Activated naive CD8-positive, alpha-beta T cell treated with anti-CD3 and anti-CD28 coated beads, Interleukin-2, amount 10 ng/mL, durations not matched to agents 7 days and 5 days (primary cell): Measurements from ENCODE around the gene DAZL. TPM values are rescaled to one million over a fixed set of nuclear protein-coding genes. Genes with fewer than 3 reads are reported as not detected.

Experiments used
- ATAC-seq: fragments of 150-1000 bp; cut with Tn5 transposase; one replicate; pipeline ENCODE4 v1.10.0; 2021; ENCODE audit warnings: low read depth, moderate library complexity
- POLR2A ChIA-PET: fragments of 350-600 bp; sonication (Branson Sonifier 250); formaldehyde crosslinking; loops from one replicate; lab custom pipeline; 2021; ENCODE audit warnings: antibody characterized with exemption; lab: Charles Lee
- DNase-seq: peaks from one replicate; pipeline ENCODE4 v3.0.0; 2021
- H3K27ac Mint-ChIP-seq: one replicate; pipeline ENCODE4 v1.8.0; 2022; ENCODE audit warnings: mild to moderate bottlenecking, mixed read lengths
- H3K27me3 Mint-ChIP-seq: one replicate; pipeline ENCODE4 v1.8.0; 2022; ENCODE audit warnings: mild to moderate bottlenecking, moderate library complexity, mixed read lengths
- H3K36me3 Mint-ChIP-seq: one replicate; pipeline ENCODE4 v1.8.0; 2021; ENCODE audit warnings: mild to moderate bottlenecking, mixed read lengths
- H3K4me1 Mint-ChIP-seq: one replicate; pipeline ENCODE4 v1.8.0; 2021; ENCODE audit warnings: mixed read lengths
- H3K4me3 Mint-ChIP-seq: one replicate; pipeline ENCODE4 v1.8.0; 2022; ENCODE audit warnings: mild to moderate bottlenecking, moderate library complexity, mixed read lengths
- H3K9me3 Mint-ChIP-seq: one replicate; pipeline ENCODE4 v1.8.0; 2021; ENCODE audit warnings: mixed read lengths
- total RNA-seq, 2 experiments: library from RNA; stranded (reverse); gene quantifications; one replicate each; pipeline ENCODE4 v1.2.3, GENCODE V29; 2021

Gene DAZL
- total RNA-seq, 2 experiments from 2014 or later: not detected

DNA sequence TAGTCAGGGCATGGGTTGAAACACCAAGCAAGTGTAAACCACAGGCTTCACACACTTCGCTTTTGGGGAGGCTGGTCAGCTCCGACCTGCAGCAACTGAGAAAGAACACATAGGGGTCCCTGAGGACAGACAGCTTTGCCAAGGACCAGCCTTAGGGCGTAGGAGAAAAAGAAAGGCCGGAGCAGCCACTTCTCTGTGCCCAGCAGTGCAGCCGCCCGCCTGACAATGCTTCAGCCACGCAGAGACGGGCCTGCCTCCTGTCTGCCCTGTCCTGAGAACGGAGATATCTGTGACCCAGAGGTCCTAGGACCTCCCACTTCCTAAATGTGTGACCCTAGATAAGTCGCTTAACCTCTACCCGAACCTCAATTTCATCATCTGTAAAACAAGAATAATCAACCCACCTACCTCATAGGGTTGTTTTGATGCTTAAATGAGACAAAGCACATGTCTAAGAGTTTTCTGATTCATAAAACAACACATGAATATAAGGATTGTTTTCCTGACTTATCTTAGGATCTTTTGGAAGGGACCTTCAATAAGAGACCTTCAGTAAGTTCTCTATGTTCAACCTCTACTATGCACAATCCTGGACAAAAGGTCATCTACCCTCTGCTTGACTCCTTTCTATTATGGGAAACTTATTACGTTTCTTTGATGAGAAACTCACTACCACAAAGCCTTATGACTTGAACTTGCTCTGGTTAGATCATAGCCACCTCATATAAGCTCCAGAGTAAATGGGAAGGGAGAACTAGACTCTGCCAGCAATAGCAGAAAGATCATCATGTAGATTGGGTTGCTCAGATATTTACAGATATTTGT is 58.8 kb downstream of the DAZL start:
- POLR2A ChIA-PET: no interaction called here
- no peak overlapping the region for H3K4me3 Mint-ChIP-seq
- H3K36me3 Mint-ChIP-seq: peaks cover 1% of the 10 kb centered on the region
- H3K9me3 Mint-ChIP-seq: no peaks in the 10 kb centered on the region
- peaks cover 7% of the 10 kb centered on the region for H3K27me3 Mint-ChIP-seq
- ATAC-seq: no peak
- DNase-seq: no peak
- H3K27ac Mint-ChIP-seq: no peak overlapping the region
- H3K4me1 Mint-ChIP-seq: peaks cover 16% of the 10 kb centered on the region

- no peak for ATAC-seq
- Mint-ChIP-seq H3K4me3 (no peak overlapping the region), H3K27ac (no peak overlapping the region)
These were observed 59.6 kb downstream of the DAZL start for GRCh38 chr3:16545413-16546185.

GRCh38 chr3:16543242-16543864 is 61.9 kb downstream of the DAZL start:
- H3K4me3 Mint-ChIP-seq: no peak overlapping the region
- POLR2A ChIA-PET: no interaction called here
- no peak overlapping the region for H3K27ac Mint-ChIP-seq
- no peaks in the 10 kb centered on the region for H3K9me3 Mint-ChIP-seq
- peaks cover 5% of the 10 kb centered on the region for H3K4me1 Mint-ChIP-seq
- H3K27me3 Mint-ChIP-seq: peaks cover 21% of the 10 kb centered on the region
- ATAC-seq (no peak), DNase-seq (no peak)
- H3K36me3 Mint-ChIP-seq: peaks cover 1% of the 10 kb centered on the region

More at GRCh38 chr3:16545413-16546185, 59.6 kb downstream of the DAZL start:
- Mint-ChIP-seq H3K9me3 (no peaks in the 10 kb centered on the region), H3K27me3 (peaks cover 12% of the 10 kb centered on the region), H3K4me1 (peaks cover 9% of the 10 kb centered on the region), H3K36me3 (peaks cover 1% of the 10 kb centered on the region)
- POLR2A ChIA-PET: no interaction called here
- no peak for DNase-seq

DNA sequence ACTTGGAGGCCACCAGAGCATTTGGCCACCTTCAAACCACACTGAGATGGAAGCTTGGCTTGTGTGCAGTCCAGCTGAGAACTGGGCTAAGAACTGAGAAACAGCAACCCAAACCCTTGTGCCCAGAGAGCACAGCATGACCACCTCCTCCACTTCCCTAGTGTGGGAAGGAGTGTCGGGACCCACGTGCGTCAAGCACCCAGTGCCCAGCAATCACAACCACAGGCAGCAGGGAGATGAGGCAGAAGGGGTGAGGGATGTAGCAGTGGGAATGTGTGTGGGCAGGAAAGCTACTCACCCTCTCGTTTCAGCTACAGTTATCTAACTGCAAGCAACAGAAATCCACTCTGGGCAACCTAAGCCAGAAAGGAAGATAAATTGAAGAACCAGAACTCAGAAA is 66.7 kb downstream of the DAZL start:
- Mint-ChIP-seq H3K36me3 (peaks cover 1% of the 10 kb centered on the region), H3K9me3 (no peaks in the 10 kb centered on the region), H3K4me3 (no peak overlapping the region), H3K27ac (no peak overlapping the region), H3K27me3 (peaks cover 35% of the 10 kb centered on the region), H3K4me1 (no peaks in the 10 kb centered on the region)
- no peak for ATAC-seq
- DNase-seq: no peak
- POLR2A ChIA-PET: no interaction called here

- H3K36me3 Mint-ChIP-seq: no peaks in the 10 kb centered on the region
- H3K27ac Mint-ChIP-seq: no peak overlapping the region
- H3K4me3 Mint-ChIP-seq: no peak overlapping the region
- DNase-seq: no peak
- H3K4me1 Mint-ChIP-seq: no peaks in the 10 kb centered on the region
- ATAC-seq: no peak
- POLR2A ChIA-PET: no interaction called here
- H3K27me3 Mint-ChIP-seq: peaks cover 35% of the 10 kb centered on the region
- no peaks in the 10 kb centered on the region for H3K9me3 Mint-ChIP-seq
These were observed 68.2 kb downstream of the DAZL start for GRCh38 chr3:16536996-16537395.

Other genes with a start within 250 kb of the DAZL start
- gene RFTN1, start 91.7 kb downstream of the DAZL start, total RNA-seq: 10 to 100 TPM; 64.4 to 66.7 TPM